Immature natural killer cell (primary cell): Measurements from ENCODE around the gene RRAD. TPM values are rescaled to one million over a fixed set of nuclear protein-coding genes. Genes with fewer than 3 reads are reported as not detected.

Experiments
- DNase-seq, 3 donors: peaks; one replicate each; pipeline ENCODE4 v3.0.0; 2022; ENCODE audit warnings: mixed read lengths in 1 of 3
- H3K27ac Mint-ChIP-seq, 6 donors: one replicate each; pipeline ENCODE4 v1.8.0; 2020; ENCODE audit warnings: mixed read lengths in 6 of 6, mild to moderate bottlenecking in 5 of 6, inconsistent platforms in 4 of 6, moderate library complexity in 3 of 6
- H3K27me3 Mint-ChIP-seq, 3 donors: one replicate each; pipeline ENCODE4 v1.8.0; 2020 to 2021; ENCODE audit warnings: low read depth in 3 of 3, mild to moderate bottlenecking in 3 of 3, mixed read lengths in 3 of 3, moderate library complexity in 3 of 3, inconsistent platforms in 1 of 3
- H3K36me3 Mint-ChIP-seq, 3 donors: one replicate each; pipeline ENCODE4 v1.8.0; 2020; ENCODE audit warnings: mixed read lengths in 3 of 3, inconsistent platforms in 2 of 3, mild to moderate bottlenecking in 2 of 3
- H3K4me1 Mint-ChIP-seq, 2 donors: one replicate each; pipeline ENCODE4 v1.8.0; 2020; ENCODE audit warnings: inconsistent platforms in 2 of 2, mild to moderate bottlenecking in 2 of 2, mixed read lengths in 2 of 2, moderate library complexity in 1 of 2
- H3K4me3 Mint-ChIP-seq, 5 donors: one replicate each; pipeline ENCODE4 v1.8.0; 2020; ENCODE audit warnings: mild to moderate bottlenecking in 5 of 5, mixed read lengths in 5 of 5, inconsistent platforms in 3 of 5, moderate library complexity in 3 of 5
- H3K9me3 Mint-ChIP-seq, 6 donors: one replicate each; pipeline ENCODE4 v1.8.0; 2020; ENCODE audit warnings: mild to moderate bottlenecking in 6 of 6, mixed read lengths in 6 of 6, inconsistent platforms in 4 of 6, moderate library complexity in 3 of 6
- polyA plus RNA-seq, 3 donors: library from polyadenylated mRNA; unstranded; fragments of 300-500 nt; fragmentation: Illumina TruSeq; gene quantifications; one replicate each; pipeline ENCODE4 v1.2.3, GENCODE V29; 2021

Gene RRAD
- polyA plus RNA-seq, 3 donors from 2014 or later = not detected

DNA sequence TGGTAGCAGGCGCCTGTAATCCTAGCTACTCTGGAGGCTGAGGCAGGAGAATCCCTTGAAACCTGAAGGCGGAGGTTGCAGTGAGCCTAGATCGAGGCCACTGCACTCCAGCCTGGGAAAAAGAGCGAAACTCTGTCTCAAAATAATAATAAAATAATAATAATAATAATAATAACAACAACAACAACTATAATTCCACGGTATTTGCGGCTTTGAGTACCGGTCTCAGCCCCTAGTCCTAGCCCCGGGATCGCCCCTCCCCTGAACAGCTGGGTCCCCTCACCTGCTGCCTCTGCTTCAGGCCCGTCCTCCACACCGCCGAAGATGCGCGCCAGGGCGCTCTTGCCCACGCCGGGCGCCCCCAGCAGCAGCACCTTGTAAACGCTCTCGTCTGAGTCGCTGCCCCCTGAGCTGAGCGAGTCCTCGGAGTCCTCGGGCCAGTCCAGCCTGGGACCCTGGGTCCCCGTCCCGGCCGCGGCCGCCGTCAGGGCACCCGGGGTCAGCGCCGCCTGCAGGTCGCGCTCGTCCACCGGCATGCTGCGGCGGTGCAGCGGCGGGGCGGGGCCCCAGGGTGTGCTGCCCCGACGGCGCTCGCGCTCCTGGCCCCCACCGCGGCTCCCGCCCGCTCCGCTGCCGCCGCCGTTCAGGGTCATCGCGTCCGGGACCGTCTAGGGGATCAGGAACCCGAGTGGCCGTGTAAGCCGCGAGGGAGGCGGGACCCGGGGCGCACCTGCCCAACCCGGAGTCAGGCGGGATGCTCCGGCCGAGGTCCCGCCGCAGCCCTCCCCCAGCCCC, 611 bp downstream of the RRAD start:
- peak overlapping the region; percentile 55 to 81 (median 67) for H3K4me3 Mint-ChIP-seq
- H3K27ac Mint-ChIP-seq = peak overlapping the region in 1 of 6 donors; percentile 34
- H3K4me1 Mint-ChIP-seq = peaks cover 0 to 11% of the 10 kb centered on the region in 2 donors
- H3K36me3 Mint-ChIP-seq = no peaks in the 10 kb centered on the region
- H3K27me3 Mint-ChIP-seq = peaks cover 1 to 16% (median 9%) of the 10 kb centered on the region in 3 donors
- H3K9me3 Mint-ChIP-seq = no peaks in the 10 kb centered on the region
- DNase-seq = peak; percentile 47 to 61 (median 54)

DNA sequence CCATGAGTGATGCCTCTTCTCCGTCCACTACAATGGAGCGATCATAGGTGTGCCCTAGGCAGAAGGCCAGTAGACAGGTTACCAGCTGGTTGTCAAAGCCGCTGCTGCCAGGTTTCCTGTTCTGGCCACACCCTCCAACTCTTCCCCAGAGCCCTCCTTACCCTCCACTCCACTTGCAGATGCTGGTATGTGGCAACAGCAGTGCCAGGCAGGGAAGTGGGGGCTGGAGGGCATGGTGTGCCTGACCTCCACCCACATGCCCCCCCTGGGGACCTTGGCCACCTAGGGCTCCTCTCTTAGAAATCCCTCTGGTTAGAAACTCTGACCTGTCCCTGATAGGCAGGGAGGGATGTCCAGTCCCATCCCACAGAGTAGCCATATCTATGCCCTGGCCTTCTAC, 1.5 kb downstream of the RRAD start:
- no peaks in the 10 kb centered on the region for H3K9me3 Mint-ChIP-seq
- H3K27ac Mint-ChIP-seq = no peak overlapping the region
- peaks cover 1 to 16% (median 12%) of the 10 kb centered on the region in 3 donors for H3K27me3 Mint-ChIP-seq
- no peak for DNase-seq
- peaks cover 0 to 8% of the 10 kb centered on the region in 2 donors for H3K4me1 Mint-ChIP-seq
- no peaks in the 10 kb centered on the region for H3K36me3 Mint-ChIP-seq
- peak overlapping the region in 1 of 5 donors; percentile 4 for H3K4me3 Mint-ChIP-seq

DNA sequence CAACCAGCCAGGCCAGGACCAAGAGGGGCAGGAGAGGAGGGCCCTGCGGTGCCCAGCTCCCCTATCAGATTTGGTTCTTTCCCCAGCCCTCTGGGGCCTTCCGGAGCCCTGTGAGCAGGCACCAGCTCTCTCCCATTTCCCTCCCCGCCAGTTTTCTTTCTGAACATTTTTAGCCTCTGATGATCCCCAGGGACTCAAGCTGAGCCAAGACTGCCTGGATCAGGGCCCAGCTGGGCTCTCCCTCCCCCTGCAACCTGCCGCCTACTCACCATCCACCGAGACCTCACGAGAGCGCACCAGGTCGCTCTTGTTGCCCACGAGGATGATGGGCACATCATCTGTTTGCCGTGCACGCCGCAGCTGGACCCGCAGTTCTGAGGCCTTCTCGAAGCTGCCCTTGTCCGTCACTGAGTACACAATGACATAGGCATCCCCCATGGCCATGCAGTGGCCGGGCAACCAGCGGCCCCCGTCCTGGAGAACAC, 2.0 kb downstream of the RRAD start:
- H3K27ac Mint-ChIP-seq = no peak overlapping the region
- H3K4me1 Mint-ChIP-seq = peaks cover 0 to 8% of the 10 kb centered on the region in 2 donors
- no peaks in the 10 kb centered on the region for H3K36me3 Mint-ChIP-seq
- peaks cover 1 to 16% (median 12%) of the 10 kb centered on the region in 3 donors for H3K27me3 Mint-ChIP-seq
- no peak for DNase-seq
- H3K4me3 Mint-ChIP-seq = peak overlapping the region in 1 of 5 donors; percentile 36
- H3K9me3 Mint-ChIP-seq = no peaks in the 10 kb centered on the region

DNA sequence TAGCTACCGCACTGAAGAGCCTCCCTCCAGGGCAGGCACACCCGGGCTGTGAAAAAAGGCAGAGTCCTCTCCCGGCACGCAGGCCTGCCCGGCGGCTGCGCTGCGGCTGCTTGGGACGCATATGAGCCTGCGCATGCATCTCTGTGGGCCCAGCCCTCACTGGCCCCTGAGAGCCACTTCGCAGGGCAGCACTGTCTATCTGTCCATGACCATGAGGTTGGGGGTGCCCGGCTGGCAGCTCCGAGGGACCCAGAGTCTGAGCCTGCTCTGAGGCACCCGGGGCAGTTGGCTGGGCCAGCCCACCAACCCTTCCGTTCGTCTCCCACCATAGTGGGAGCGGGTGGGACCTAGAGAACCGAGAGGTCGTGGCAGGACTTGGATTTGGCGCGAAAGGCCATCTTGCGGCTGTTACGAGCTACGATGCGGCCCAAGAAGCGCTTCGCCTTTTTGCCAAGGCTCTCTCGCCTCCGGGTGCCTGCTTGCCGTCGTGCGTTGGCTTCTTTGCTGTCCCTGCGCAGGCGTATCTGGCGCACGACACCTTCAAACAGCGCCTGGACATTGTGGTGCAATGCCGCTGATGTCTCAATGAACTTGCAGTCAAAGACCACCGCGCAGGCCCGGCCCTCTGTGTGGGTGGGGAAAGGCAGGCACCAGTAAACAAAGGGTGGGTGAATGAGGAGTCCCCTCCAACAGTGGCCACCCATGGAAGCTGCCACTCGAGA, 3.4 kb downstream of the RRAD start:
- H3K36me3 Mint-ChIP-seq = no peaks in the 10 kb centered on the region
- H3K4me1 Mint-ChIP-seq = peaks cover 0 to 8% of the 10 kb centered on the region in 2 donors
- no peak overlapping the region for H3K27ac Mint-ChIP-seq
- H3K4me3 Mint-ChIP-seq = no peak overlapping the region
- H3K27me3 Mint-ChIP-seq = peaks cover 1 to 15% (median 12%) of the 10 kb centered on the region in 3 donors
- H3K9me3 Mint-ChIP-seq = no peaks in the 10 kb centered on the region
- no peak for DNase-seq

DNA sequence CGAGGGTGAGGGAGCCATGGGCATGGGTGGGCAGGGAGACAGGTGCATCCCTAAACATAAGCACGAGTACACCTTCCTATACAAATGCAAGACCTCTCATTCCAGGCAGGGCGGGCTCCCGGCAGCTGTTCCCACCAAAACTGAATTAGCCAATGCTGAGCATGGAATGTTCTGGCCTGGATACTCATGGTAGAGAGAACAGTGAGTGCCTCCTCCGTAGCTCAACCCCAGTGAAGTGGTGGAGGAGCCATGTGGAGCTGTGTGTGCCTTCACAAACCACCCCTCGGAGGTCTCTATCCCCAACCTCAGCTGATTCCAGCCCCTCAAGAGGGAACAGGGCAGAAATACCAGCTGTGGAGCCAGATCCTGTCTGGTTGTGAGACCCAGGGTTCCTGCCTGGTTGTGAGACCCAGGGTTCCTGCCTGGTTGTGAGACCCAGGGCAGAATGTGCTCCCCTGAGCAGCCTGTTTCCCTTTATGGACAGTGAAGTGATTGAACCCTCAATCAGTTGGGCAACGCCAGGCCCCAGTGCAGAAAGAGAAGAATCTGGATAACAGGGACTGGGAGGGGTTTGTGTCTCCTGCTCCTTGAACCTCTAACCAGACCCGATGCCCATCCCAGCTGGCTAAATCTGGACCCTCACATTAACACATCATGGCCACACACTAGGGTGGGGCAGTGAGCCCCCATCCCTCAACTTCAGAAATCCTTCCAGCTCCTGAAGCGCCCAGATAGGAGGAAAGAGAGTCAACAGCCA, 4.2 kb downstream of the RRAD start:
- H3K9me3 Mint-ChIP-seq = no peaks in the 10 kb centered on the region
- no peak overlapping the region for H3K27ac Mint-ChIP-seq
- DNase-seq = no peak
- peaks cover 0 to 8% of the 10 kb centered on the region in 2 donors for H3K4me1 Mint-ChIP-seq
- no peaks in the 10 kb centered on the region for H3K36me3 Mint-ChIP-seq
- H3K4me3 Mint-ChIP-seq = no peak overlapping the region
- H3K27me3 Mint-ChIP-seq = peaks cover 1 to 17% (median 12%) of the 10 kb centered on the region in 3 donors

DNA sequence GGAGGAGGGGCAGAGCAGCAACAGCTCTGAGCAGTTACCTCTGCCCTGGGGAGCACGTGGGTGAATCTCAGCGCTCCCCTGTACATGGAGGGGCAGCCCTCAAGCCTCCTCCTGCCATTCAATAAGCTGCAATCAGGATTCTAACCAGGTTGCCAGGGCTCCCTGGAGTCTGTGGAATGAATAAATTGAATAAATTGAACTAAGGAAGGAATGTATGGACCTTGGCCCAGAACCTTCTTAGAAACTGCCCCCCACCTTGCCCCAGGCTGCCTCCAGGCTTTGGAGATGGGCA, 5.1 kb downstream of the RRAD start:
- Mint-ChIP-seq H3K4me3 (no peak overlapping the region), H3K36me3 (no peaks in the 10 kb centered on the region), H3K4me1 (peaks cover 0 to 4% of the 10 kb centered on the region in 2 donors), H3K9me3 (peaks cover 0 to 1% (median 0%) of the 10 kb centered on the region in 6 donors), H3K27ac (no peak overlapping the region), H3K27me3 (peaks cover 0 to 12% (median 10%) of the 10 kb centered on the region in 3 donors)
- no peak for DNase-seq

DNA sequence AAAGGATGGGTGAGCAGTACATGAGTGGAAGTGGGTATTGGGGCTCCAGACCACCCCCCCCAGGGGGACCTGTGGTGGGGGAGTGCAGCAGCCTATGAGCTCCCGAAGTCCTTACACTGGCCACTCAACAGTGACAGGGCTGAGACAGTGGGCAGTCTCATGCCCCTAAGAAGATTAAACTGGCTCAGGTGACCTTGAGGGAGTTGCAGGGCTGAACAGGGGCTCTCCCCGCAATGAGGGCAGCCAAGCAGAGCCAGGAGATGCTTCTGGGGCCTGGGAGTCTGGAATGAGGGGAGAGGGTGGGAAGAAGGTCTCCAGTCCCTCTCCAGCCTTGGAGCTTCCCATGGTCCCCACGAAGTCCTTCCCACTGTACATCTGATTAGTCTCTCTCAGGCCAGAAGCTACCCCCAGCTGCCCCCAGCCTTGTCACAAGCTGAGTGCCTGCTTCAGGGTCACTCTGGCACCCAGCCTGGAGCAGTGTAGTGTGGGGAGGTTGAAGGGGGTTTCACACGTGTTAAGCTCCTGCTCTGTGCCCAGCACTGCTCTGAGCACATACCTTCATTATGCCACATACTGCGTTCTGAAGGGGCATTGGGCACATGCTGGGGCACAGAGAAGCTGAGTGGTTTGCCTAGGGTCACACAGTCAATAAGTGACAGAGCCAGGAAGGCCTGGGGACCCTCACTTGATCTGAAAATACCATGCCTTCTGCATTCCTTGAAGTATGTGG, 5.6 kb downstream of the RRAD start:
- Mint-ChIP-seq H3K27ac (no peak overlapping the region), H3K27me3 (peaks cover 0 to 12% (median 10%) of the 10 kb centered on the region in 3 donors), H3K4me3 (no peak overlapping the region), H3K9me3 (peaks cover 0 to 1% (median 0%) of the 10 kb centered on the region in 6 donors), H3K4me1 (peaks cover 0 to 4% of the 10 kb centered on the region in 2 donors), H3K36me3 (no peaks in the 10 kb centered on the region)
- DNase-seq = no peak

DNA sequence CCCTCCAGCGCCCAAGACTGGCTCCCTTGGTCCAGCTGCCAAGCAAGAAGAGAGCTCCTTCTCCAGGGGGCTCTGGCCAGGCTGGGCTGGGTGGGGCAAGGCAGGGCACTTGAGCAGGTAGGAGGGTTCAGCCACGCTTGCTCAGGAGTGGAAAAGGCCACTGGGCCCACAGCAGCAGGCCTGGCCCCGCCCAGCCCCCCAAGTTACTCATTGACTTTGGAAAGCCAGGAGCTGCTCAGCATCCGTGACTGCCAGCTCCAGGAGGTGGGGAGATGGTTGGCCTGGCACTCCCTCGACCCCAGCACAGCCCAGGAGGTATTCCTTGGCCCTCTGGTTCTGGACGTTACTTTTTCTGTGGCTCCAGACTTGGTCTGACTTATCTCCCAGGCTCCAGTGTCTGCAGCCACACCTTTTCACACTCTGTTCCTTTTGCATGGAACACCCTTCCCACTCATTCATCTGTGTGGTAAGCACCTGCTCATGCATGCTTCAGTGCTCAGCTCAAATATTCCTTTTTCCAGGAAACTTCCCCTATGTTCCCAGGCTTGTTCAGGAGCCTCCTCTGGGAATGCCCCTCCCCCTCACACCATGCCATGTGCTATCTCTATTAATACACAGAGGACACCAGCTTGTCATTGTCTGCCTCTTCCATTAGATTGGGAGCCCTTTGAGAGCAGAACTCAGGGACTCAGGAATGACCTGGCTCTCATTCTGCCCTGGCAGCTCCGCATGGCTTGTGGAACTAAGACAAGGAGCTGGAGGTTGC, 6.3 kb downstream of the RRAD start, which contains the start of gene CDH16:
CDH16 (minus strand) TSS at position 83 of the 766 bp plus-strand sequence. CDS start 820 bp downstream, outside the sequence.
- DNase-seq = no peak
- Mint-ChIP-seq H3K9me3 (peaks cover 0 to 1% (median 0%) of the 10 kb centered on the region in 6 donors), H3K4me1 (peaks cover 0 to under 1% of the 10 kb centered on the region in 2 donors), H3K36me3 (no peaks in the 10 kb centered on the region), H3K27ac (no peak within 1 kb of the TSS), H3K4me3 (no peak within 1 kb of the TSS), H3K27me3 (peaks cover 0 to 12% (median 10%) of the 10 kb centered on the region in 3 donors)

DNA sequence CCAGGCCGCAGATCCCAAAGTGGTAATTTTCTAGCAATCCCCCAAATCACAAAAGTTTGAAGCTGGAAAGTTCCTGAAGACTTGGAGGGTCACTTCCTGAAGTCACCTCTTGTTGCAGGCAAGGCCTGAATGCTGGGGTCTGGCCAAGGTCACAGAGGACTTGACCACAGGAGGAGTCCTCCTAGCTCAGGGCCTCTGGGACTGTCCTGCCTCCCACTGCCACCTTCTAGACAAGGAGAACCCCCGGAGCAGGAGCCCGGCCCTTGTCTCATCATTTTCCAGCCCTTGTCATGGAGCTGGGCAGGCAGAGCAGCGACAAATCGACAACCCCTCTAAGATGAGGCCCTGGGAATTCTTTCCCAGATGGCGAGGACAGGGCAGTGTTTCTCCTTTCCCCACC, 7.0 kb downstream of the RRAD start:
- H3K36me3 Mint-ChIP-seq = no peaks in the 10 kb centered on the region
- H3K4me3 Mint-ChIP-seq = no peak overlapping the region
- peaks cover 0 to 9% (median 9%) of the 10 kb centered on the region in 3 donors for H3K27me3 Mint-ChIP-seq
- H3K27ac Mint-ChIP-seq = no peak overlapping the region
- H3K4me1 Mint-ChIP-seq = no peaks in the 10 kb centered on the region
- H3K9me3 Mint-ChIP-seq = peaks cover 0 to 1% (median 0%) of the 10 kb centered on the region in 6 donors
- no peak for DNase-seq

DNA sequence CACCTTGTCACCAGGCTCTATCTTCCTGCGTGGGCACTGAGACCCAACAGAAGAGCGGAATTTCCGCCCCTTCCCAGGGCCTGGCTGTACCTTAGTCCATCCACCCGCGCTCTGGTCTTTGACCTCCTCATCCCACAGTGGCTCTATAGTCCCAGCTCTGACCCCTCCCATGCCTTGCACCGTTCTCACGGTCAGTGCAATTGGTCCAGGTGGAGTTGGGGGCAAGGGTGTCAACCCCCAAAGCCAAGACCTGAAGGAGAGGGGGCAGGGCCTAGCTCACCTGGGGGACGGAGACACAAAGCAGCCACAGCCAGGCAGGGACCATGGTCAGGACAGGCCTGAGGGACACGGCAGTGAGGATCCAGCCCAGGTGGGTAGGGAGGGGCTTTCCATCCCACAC, 7.6 kb downstream of the RRAD start:
- H3K27ac Mint-ChIP-seq = no peak overlapping the region
- no peak overlapping the region for H3K4me3 Mint-ChIP-seq
- H3K27me3 Mint-ChIP-seq = peaks cover 3 to 9% (median 8%) of the 10 kb centered on the region in 3 donors
- no peaks in the 10 kb centered on the region for H3K36me3 Mint-ChIP-seq
- no peak for DNase-seq
- H3K4me1 Mint-ChIP-seq = no peaks in the 10 kb centered on the region
- peaks cover 0 to 1% (median 0%) of the 10 kb centered on the region in 6 donors for H3K9me3 Mint-ChIP-seq

DNA sequence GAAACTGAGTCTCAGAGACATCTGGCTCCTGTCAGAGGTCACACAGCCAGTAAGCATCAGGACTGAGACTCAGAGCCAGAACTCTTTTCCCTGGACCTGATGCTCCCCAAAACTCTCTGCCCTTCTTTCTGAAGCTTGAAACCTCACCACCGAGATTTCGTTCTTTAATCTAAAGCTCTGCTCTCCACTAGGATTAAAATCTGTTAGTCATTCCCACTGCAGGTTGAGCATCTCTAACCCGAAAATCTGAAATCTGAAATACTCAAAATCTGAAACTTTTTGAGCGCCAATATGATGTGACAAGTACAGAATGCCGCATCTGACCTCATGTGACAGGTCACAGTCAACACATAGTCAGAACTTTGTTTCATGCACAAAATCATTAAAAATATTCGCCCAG, 8.8 kb downstream of the RRAD start:
- Mint-ChIP-seq H3K36me3 (no peaks in the 10 kb centered on the region), H3K27me3 (peaks cover 3 to 9% (median 8%) of the 10 kb centered on the region in 3 donors), H3K4me1 (no peaks in the 10 kb centered on the region), H3K27ac (no peak overlapping the region), H3K4me3 (no peak overlapping the region), H3K9me3 (peaks cover 0 to 1% (median 0%) of the 10 kb centered on the region in 6 donors)
- no peak for DNase-seq

DNA sequence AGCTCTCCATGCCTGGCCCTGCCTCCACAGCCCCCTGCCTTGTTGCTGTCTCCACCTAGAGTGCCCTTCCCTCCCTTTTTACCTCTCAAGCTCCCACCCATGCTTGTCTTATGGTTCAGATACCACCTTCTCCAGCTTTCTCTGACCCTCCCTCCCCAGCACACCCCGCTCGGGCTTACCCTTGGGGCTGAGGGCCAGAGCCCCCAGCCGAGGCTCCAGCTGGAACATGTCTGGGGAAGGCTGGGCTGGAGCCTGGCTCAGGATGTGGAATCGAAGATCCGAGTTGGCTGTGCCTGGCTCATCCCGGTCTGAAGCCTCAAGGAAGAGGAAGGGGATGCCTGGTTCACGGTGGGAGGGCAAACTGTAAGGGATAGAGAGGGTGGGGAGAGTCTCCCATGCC, 10.3 kb downstream of the RRAD start:
- Mint-ChIP-seq H3K36me3 (no peaks in the 10 kb centered on the region), H3K27me3 (peaks cover 3 to 4% (median 3%) of the 10 kb centered on the region in 3 donors)

More for the DNA sequence above, 10.3 kb downstream of the RRAD start:
- Mint-ChIP-seq H3K4me3 (no peak overlapping the region), H3K27ac (no peak overlapping the region), H3K4me1 (no peaks in the 10 kb centered on the region), H3K9me3 (peaks cover 0 to 1% (median 0%) of the 10 kb centered on the region in 6 donors)
- DNase-seq = no peak
